ENCODE measurements around the gene CSMD2. TPM values are rescaled to one million over a fixed set of nuclear protein-coding genes. Genes with fewer than 3 reads are reported as not detected.
A peak's percentile ranks its signal among the peaks of the same experiment; 100 is the strongest.

CSMD2 gene
- total RNA-seq, 1 experiment from 2014 or later = 23.0 TPM

GRCh38 chr1:33640114-33640660 lies 524.8 kb downstream of the CSMD2 start:
- no peak for DNase-seq (ENCODE audit: low read depth)

- DNase-seq (ENCODE audit: low read depth) = peak; percentile 71
Observed at GRCh38 chr1:33637846-33638440, 527.1 kb downstream of the CSMD2 start.

GRCh38 chr1:33636209-33636608 lies 528.8 kb downstream of the CSMD2 start:
- no peak for DNase-seq (ENCODE audit: low read depth)

- DNase-seq (ENCODE audit: low read depth) = no peak
Observed at GRCh38 chr1:33635336-33636012, 529.6 kb downstream of the CSMD2 start.

GRCh38 chr1:33634806-33635205 lies 530.2 kb downstream of the CSMD2 start:
- DNase-seq (ENCODE audit: low read depth) = peak; percentile 36

- DNase-seq (ENCODE audit: low read depth) = no peak
Observed at GRCh38 chr1:33634143-33634542, 530.9 kb downstream of the CSMD2 start.

GRCh38 chr1:33633019-33633801 lies 531.8 kb downstream of the CSMD2 start:
- DNase-seq (ENCODE audit: low read depth) = peak; percentile 85

GRCh38 chr1:33630686-33631085 lies 534.3 kb downstream of the CSMD2 start:
- no peak for DNase-seq (ENCODE audit: low read depth)

- DNase-seq (ENCODE audit: low read depth) = no peak
Observed at GRCh38 chr1:33626801-33627200, 538.2 kb downstream of the CSMD2 start.

GRCh38 chr1:33624991-33625870 lies 539.8 kb downstream of the CSMD2 start:
- DNase-seq (ENCODE audit: low read depth) = no peak

- DNase-seq (ENCODE audit: low read depth) = no peak
Observed at GRCh38 chr1:33624261-33624990, 540.6 kb downstream of the CSMD2 start.

- no peak for DNase-seq (ENCODE audit: low read depth)
Observed at GRCh38 chr1:33623811-33624210, 541.2 kb downstream of the CSMD2 start.

GRCh38 chr1:33622757-33623156 lies 542.3 kb downstream of the CSMD2 start:
- DNase-seq (ENCODE audit: low read depth) = no peak

GRCh38 chr1:33618636-33619035 lies 546.4 kb downstream of the CSMD2 start:
- no peak for DNase-seq (ENCODE audit: low read depth)

- DNase-seq (ENCODE audit: low read depth) = no peak
Observed at GRCh38 chr1:33617451-33617850, 547.6 kb downstream of the CSMD2 start.

GRCh38 chr1:33616780-33617179 lies 548.2 kb downstream of the CSMD2 start:
- DNase-seq (ENCODE audit: low read depth) = no peak

GRCh38 chr1:33615546-33615945 lies 549.5 kb downstream of the CSMD2 start:
- DNase-seq (ENCODE audit: low read depth) = no peak

- no peak for DNase-seq (ENCODE audit: low read depth)
Observed at GRCh38 chr1:33610864-33611455, 554.1 kb downstream of the CSMD2 start.

GRCh38 chr1:33610391-33610790 lies 554.6 kb downstream of the CSMD2 start:
- DNase-seq (ENCODE audit: low read depth) = no peak

GRCh38 chr1:33609739-33610138 lies 555.3 kb downstream of the CSMD2 start:
- no peak for DNase-seq (ENCODE audit: low read depth)
